Measurements from ENCODE around the gene TFCP2.

DNA sequence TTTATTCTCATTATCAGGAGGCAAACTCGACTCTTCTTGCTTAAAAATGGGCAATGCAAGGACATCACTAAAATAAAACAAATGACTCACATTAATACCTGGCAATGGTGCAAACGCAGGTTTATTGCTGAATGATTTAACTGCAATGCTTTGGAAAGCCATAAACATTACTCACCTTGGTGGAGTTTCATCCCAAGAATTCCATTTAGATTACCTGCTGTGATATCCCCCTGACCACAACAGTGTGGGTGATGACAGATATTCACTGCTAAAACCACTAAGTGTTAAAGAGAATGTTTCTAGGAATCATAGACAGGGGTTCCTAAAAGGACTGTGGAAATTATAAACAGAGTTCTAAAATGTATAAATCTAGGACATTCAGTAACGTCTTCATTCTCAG lies 54.2 kb downstream of the TFCP2 start:
- TF ChIP-seq, protein P1, sequence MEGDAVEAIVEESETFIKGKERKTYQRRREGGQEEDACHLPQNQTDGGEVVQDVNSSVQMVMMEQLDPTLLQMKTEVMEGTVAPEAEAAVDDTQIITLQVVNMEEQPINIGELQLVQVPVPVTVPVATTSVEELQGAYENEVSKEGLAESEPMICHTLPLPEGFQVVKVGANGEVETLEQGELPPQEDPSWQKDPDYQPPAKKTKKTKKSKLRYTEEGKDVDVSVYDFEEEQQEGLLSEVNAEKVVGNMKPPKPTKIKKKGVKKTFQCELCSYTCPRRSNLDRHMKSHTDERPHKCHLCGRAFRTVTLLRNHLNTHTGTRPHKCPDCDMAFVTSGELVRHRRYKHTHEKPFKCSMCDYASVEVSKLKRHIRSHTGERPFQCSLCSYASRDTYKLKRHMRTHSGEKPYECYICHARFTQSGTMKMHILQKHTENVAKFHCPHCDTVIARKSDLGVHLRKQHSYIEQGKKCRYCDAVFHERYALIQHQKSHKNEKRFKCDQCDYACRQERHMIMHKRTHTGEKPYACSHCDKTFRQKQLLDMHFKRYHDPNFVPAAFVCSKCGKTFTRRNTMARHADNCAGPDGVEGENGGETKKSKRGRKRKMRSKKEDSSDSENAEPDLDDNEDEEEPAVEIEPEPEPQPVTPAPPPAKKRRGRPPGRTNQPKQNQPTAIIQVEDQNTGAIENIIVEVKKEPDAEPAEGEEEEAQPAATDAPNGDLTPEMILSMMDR (IDR thresholded peaks at IDR 0.05) = no peak
- TF ChIP-seq POLR2A (IDR thresholded peaks at IDR 0.05) (no peak), EP300 (IDR thresholded peaks at IDR 0.05; ENCODE audit: low read depth) (no peak), POLR2AphosphoS5 (IDR thresholded peaks at IDR 0.05) (no peak)

All from transverse colon (tissue), 4 donors.